GM18511 (cell line): ENCODE measurements around the gene DTX3.
"Not testable (repeated sequence)": the region's sequence is repeated elsewhere in the genome, so short reads cannot be mapped to it uniquely, and the experiment has no call there.

Source experiments
- ATAC-seq: cut with Tn5 transposase; IDR thresholded peaks from one replicate; pipeline ENCODE4 v1.9.1; 2021; ENCODE audit warnings: mild to moderate bottlenecking, moderate library complexity; ENCODE audit not compliant: unreplicated experiment

The DTX3 gene

DNA sequence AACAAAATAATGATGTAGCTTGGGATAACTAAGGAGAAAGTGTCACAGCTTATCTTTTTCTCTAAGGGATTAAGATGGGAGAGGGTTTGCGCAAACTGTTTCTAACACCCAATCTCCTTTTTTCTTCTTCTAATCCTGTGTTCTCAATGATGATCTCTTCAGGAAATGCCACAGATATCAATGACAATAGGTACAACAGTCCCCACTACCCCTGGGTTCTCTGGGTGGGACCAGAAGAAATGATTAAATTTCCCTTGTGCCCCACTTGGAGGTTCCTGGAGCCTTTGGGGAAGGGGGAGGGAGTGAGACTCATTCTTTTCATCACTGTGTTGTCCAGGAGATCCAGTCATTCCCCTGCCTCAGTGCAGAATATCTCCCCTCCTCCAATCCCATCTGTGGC, 22.2 kb upstream of the DTX3 start:
- ATAC-seq = no peak

DNA sequence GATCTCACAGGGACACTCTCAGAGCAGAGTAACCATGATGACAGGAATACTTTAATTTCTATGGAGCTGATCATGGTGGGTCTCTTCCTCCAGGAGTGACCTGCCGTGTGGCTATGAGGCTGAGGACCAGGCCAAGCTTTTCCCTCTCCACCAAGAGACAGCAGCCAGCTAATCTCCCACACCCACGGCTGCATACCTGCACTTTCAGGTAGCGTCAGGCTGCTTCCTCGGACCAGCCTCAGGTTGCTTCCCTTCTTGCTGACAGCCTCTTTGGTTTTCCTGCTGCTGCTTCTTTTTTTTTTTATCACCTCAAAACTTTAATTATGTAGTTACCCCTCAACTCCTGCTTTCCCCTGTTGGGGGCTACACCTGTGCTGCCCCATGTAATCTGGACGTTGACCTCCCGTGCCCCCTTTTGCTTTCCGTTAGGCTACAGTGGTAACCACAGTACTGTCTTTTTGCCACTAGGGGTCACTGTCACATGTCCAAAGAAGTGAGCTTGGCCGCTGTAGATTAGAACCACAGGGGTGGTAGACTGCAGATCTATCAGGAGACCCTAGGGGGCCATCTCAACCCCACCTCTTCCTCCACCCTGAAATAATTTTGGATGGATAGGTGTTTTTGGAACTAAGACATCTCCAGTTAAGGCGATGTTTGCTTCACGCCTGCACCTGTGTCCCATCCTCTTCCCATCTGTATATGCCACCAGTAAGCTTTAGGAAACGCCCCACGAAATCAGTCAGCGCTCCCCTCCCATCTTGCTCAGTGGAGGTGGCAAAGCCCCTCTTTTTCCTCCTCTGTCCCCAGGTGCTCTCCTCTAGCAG, 21.4 kb upstream of the DTX3 start:
- ATAC-seq = peak; percentile 96

DNA sequence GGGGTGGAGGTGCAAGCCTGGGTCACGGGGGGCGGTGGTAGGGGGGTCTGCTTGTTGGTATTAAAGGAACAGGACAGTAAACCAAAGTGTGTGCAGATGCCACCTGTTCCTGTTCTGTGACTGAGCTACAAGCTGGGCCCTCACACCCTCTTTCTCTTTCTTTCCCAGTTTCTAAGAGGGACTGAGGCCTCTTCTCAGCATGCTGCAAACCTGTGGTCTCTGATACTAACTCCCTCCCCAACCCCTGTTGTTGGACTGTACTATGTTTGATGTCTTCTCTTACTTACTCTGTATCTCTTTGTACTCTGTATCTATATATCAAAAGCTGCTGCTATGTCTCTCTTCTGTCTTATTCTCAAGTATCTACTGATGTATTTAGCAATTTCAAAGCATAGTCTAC, 20.6 kb upstream of the DTX3 start:
- no peak for ATAC-seq

DNA sequence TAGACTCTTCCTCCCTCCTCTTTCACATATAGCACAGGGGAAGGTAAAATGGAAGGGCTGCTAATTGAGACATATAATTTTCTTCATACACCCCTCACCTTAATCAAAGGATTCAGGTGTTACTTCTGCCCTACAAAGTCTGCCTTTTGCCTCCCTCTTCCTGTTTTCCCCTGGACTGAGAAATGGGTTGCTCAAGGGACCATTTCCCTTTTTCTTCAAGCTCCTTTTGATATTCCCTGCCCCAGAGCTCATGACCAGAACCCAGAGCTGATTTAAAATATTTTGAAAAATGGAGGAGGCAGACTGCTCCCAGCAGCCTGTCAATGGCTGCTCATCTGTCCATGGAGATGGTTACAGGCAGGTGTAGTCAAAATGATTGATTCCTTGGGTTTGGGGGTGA, 19.9 kb upstream of the DTX3 start:
- no peak for ATAC-seq

DNA sequence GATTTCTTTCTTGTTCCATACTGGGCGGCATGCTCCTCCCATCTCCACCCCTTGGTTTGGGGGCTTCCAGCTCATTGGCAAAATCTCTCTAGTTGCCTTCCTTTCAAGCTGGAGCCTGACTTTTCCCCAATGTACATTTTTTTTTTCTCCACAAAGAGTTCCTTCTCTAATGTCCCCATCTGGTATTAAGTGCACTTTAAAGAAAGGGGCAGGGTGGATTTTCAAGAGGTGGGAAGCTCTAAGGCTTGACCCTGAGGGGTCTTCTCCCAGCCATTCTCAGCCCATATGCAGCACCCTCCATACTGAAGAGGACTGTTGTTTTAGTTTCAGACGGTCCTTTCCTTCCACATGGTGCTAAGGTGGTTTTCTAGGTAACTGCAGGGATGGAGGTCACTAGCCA, 19.5 kb upstream of the DTX3 start:
- ATAC-seq = no peak

DNA sequence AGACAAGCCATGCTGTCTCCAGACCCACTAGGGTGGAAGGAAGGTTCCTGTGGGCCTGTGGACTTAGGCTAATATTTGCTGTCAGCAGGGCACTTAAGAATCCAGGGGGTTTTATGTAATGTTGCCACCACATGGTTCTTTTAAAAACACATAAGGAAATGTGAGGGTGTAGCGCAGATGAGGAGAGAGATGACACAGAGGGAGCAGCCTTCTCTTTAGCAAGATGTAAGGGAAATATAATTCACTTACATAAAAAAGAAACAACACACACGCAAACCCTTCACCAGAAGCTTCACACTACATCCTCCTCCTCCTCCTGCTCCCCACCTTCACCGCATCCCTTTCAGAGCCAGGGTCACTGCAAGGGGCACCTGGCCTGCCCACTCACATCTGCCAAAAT, 18.5 kb upstream of the DTX3 start:
- ATAC-seq = no peak

DNA sequence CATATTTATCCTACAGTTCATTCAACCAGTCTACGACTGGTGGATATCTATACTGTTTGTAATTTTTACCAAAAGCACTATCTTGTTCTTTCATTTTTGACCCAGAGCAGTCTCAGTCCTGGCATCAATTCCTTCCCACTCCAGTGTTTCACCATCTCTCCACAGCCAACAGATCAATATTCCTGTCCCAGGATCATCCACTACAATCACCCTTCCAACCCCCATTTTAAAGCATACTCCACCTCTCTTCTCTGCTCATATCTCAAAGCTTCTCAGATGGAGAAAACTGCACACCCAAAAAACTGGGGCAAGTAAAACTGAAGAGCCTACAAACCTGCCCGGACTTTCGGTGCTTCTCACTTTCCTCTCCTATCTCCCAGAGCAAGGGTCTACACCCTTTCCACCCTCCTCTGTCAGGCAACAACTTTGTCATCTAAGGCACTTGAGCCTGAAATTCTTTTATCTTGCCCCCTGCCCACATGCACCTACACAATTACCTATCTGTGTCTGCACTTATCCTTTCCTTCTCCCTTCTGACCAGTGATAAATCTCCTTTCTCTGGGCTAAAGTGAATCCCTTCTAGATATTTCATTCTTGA, 17.7 kb upstream of the DTX3 start:
- no peak for ATAC-seq

DNA sequence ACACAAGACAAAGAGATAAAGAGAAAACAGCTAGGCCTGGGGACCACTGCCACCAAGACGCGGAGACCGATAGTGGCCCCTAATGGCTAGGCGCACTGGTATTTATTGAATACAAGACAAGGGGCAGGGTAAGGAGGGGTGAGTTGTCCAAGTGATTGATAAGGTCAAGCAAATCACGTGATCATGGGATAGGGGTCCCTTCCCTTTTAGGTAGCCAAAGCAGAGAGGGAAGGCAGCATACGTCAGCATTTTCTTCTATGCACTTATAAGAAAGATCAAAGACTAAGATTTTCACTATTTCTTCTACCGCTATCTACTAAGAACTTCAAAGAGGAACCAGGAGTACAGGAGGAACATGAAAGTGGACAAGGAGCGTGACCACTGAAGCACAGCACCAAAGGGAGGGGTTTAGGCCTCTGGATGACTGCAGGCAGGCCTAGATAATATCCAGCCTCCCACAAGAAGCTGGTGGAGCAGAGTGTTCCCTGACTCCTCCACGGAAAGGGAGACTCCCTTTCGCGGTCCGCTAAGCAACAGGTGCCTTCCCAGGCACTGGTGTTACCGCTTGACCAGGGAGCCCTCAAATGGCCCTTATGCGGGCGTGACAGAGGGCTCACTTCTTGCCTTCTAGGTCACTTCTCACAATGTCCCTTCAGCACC, 15.5 kb upstream of the DTX3 start:
- ATAC-seq = not testable (repeated sequence)

DNA sequence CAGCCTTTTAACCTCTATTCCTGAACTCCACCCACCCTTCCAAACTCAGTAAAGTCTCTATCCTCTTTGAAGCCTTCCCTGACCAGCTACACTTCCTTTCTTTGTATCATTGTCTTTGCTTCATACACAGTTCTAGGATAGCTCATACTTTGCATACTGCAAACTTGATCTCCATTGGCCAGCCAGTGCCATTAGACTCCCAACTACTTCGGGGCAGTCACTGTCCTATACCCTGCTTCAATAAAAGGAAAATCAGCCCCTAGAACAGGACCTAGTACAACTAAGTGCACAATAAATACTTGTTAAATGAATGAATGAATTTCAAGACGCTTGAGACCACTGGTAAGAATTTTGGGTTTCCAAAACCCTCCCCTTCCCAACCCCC, 14.2 kb upstream of the DTX3 start:
- peak; percentile 3 for ATAC-seq

DNA sequence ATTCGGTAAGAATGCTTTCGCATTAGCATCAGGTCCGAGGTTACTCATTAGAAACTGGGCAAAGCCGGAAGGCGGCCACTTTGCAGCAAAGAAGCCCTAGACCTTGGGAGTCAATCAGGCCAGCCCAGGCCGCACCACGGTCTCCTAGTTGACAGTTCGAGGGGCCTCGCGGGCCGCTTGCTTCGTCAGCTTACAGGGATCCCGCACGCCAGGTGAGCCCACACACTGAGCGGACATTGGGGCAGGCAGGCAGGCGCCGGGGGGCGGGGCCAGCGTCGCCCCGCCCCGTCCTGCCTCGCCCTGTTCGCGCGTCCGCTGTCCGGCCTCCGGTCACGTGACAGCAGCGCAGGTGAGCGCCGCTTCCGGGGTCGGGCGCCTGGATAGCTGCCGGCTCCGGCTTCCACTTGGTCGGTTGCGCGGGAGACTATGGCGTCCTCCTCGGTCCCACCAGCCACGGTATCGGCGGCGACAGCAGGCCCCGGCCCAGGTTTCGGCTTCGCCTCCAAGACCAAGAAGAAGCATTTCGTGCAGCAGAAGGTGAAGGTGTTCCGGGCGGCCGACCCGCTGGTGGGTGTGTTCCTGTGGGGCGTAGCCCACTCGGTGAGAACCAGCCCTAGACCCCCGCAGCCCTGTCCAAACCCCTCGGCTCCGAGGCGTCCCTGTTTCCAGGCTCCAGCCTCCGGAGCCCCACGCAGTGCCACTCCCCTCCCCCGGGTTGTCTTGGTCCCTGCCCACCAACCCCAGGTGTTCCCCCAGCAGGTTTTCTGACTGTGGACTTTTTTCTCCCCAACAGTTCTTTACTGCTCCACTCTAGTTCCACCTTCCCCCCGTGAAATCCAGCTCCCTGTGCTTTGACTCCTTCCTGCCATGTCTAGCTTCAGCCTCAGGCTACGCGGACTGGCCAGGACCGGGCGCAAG, 13.5 kb upstream of the DTX3 start, which contains the start of gene PIP4K2C:
Gene PIP4K2C, plus strand, starts transcription at position 329 of the 918 bp plus-strand sequence. Its CDS starts 98 bp downstream, at position 427.
- peak; percentile 97 for ATAC-seq

DNA sequence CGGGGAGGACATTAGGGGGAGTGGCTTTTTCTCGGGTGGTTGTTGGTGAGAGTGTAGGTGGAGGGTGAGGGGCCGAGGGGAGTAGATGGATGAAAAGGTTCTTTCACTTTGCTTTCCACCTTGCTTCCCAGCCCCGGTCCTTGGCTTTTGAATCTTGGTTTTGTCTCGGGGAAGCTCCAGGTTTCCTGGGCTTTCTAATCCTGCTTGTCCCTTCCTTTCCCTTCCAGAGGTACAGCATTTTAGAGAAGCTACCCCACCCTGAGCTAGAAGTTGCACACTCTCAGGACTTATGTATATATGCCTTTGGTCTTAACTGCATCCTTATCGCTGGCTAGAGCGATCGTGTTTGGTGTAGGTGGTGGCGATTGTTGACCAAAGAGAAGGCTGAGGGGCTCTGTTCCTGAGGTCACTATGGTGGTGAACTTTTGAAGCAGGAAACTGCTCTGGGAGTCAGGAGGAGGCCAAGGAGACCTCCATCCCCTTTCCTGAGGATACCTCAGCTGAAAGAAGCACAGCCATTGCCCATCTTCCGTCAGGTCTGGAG, 12.8 kb upstream of the DTX3 start:
- no peak for ATAC-seq

DNA sequence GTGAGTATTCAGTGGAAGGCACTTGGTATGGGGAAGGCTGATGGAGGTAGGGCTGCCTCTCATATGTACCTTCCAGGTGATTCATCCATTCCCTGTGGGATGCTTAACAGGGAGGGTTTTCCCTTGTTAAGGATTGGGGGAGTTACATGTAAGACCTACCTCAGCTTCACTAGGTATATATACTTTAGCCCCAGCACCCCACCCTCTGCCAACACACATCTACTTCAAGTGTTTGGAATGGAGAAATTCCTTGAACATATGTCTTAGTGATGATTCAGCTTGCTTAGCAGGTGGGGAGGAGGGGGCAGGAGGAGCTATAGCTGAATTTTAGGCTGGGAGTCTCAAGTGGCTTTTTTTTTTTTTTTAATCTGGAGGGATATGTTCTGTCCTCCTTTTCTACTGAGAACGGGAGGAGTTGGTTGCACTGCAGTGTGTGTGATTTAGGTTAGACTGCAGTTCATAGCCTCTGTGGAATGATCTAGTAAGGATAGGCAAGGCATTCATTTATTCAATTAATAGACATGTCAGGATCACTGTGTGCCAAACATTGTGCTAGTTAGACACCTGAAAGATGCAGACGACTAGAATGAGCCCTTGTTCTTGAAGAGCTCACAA, 12.0 kb upstream of the DTX3 start:
- no peak for ATAC-seq

DNA sequence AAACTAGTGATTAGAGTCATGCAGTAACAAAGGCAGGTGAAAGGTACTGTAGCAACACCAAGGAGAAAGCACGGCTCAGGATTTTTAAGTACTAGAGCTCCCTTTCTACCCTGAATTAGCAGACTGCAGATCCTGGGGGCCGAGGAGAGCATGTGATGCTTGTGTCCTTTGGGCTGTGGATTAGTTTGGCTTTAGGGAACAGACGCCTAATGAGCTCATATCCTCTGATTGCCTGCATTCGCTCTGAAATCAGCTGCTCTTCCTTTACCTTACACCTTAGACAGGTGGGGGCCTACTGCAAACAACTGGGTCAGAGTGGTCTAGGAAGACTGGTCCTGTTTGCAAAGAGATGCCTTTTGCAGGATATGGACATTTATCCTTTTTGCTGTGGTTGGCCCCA, 11.4 kb upstream of the DTX3 start:
- ATAC-seq = no peak

DNA sequence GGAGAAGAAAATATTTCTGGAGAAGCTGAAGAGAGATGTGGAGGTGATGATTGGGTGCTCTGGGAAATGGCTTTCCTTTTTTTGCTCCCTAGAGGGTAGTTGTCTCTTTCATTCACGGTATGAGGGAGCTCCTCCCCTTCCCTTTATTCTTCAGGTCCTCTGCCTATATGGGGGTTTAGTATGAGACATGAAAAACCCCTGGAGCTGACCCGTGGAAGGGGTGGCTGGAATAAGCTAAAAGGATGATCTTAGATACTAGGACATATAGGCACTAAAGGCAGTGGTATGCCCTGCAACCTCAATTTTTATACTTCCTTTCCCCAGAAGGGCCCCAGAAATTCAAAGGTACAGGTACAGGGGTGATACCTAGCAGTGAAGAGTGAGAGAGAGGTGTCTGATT, 4.2 kb upstream of the DTX3 start:
- no peak for ATAC-seq

DNA sequence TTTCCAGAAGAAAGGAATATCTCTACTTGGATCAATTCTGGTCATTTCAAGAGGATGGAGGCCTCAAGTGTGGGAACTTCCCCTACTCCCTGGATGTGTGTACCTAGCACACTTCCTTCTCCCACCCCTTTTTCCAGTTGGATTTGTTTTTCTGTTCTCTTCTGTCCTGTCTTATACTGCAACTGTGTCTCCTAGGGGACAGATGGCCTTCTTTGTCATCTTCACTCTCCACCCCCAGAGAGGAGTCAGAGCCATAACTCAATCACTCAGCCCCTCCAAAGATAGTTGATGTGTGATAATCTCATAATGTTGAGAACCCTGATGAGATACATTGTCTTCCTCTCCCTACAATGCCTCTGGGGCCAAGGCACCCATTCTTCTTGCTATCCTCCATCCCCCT, 2.1 kb upstream of the DTX3 start:
- ATAC-seq = no peak

DNA sequence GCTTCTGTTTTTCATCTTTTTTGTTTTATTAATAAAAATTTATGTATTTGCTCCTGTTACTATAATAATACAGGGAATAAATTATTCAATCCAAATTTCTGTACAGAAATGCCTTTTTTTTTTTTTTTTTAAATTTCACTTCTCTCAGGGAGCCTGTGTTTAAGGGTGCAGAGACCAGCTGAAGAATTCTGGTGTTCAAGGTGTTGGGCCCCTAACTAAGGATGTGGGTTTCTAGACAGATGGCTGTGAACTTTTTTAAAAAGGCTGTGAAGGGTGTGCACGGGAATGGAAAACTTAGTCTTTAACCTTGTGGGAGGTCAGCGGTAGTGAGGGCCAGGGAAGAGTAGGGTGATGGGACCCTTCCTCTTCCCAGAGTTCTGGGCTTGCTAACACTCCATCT, 1.3 kb upstream of the DTX3 start:
- no peak for ATAC-seq

DNA sequence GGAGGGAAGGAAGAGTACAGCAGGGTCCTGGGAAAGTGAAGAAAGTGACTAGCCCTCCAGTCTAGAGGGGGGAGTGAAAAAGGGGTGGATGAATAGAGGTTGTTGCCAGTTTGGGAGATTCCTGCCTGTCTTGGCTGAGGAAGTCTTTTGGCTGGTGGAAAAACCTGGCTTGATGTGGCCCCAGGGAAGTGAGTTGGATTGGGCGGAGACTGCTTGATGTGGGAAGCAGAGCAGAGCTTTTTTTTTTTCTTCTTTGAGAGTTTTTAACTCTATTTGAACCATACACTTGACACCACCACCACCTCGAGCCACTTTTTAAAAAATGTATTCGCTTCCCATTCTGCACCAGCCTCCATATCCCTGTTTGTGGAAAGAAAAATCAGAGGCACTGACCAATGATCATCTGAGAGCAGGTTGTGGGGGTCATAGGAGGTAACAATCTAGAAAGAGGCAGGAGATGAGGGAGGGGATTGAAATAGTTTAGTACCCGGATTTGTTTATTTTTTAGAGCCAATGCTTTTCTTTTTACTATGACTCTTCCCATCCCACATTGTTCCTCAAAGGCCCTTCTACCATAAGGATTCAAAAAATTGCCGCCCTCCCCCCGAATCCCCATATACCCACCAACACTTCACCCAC, 690 bp upstream of the DTX3 start:
- ATAC-seq = no peak

DNA sequence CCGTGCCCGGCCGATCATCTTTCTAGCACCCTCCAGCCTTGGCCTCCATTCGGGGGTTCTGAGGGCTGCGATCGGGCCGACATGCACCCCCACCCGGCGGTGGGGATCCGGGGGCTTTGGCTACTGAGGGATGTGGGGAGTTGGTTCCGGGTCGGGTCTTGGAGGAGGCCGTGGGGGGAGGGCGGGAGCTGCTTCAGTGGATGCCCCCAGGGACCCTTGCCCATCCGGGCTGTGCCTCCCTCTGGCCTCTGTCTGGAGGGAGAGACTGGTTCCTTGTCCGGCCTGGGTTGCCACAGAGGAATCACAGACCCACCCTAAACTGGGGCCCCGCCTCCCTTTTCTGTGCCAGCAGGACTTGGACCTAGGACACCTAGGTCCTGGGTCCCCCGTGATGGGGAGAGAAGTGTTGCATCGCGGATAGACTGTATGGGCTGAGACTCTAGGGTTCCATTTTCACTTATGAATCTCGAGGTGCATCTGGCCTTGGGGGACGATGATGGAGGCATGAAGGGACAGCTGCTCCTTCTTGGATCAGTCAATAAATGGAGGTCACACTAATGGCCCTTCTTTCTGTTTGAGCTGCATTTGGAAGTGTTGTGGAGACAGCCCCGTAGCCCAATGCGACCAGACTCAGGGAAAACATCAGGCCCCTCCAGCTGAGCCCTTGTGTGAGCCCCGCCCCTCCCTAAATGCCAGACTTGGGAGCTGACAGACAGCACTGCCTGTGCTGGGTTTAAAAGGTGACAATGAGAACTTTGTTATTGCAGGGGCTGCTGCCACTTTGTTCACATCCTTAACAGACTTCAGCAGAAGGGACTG, 577 bp downstream of the DTX3 start:
- ATAC-seq = peak; percentile 42

DNA sequence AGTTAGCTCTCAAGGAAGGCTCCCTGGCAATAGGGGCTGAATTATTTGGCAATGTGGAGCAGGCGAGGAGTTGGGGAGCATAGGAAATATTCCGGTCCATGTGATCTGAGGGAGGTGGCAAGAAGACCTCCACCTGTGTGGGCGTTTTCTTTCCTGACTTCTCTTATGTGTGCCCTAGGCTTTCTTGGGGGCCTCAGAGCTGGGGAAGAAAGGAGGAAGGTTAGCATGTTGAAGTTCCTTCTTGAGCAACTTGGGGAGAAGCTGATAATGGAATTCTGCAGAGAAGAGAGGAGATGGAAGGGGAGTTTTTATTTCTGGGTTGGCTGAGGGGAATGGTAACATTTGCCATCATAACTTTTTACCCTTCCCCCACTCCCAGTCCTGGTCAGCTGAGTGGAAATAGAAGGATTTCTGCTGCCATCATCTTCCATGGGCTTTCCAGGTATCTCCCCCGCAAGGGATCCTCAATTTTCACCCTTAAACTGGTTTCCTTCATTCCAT, 1.2 kb downstream of the DTX3 start:
- ATAC-seq = no peak
